Epithelial cell of esophagus (primary cell): ENCODE data around the gene AQP2.

Source experiments
- DNase-seq: peaks from one replicate; pipeline ENCODE4 v3.0.0; 2010; ENCODE audit warnings: low read depth
- H3K4me3 ChIP-seq: 2 replicates; pipeline ENCODE4 v1.5.1; 2011; ENCODE audit warnings: mild to moderate bottlenecking, low read length, control low read depth
- TF ChIP-seq, protein P1 (sequence below): IDR thresholded peaks from 2 replicates; pipeline ENCODE4 v1.5.1; 2011; ENCODE audit warnings: low read depth, mild to moderate bottlenecking, low read length, control low read depth, inconsistent platforms; ENCODE audit not compliant: insufficient read depth; ENCODE audit errors: missing control alignments

Gene AQP2

GRCh38 chr12:49951411-49952240 lies 1.1 kb downstream of the AQP2 start:
- no peak overlapping the region for H3K4me3 ChIP-seq
- DNase-seq = no peak
- TF ChIP-seq, protein P1, sequence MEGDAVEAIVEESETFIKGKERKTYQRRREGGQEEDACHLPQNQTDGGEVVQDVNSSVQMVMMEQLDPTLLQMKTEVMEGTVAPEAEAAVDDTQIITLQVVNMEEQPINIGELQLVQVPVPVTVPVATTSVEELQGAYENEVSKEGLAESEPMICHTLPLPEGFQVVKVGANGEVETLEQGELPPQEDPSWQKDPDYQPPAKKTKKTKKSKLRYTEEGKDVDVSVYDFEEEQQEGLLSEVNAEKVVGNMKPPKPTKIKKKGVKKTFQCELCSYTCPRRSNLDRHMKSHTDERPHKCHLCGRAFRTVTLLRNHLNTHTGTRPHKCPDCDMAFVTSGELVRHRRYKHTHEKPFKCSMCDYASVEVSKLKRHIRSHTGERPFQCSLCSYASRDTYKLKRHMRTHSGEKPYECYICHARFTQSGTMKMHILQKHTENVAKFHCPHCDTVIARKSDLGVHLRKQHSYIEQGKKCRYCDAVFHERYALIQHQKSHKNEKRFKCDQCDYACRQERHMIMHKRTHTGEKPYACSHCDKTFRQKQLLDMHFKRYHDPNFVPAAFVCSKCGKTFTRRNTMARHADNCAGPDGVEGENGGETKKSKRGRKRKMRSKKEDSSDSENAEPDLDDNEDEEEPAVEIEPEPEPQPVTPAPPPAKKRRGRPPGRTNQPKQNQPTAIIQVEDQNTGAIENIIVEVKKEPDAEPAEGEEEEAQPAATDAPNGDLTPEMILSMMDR = no peak

- DNase-seq = no peak
- H3K4me3 ChIP-seq = no peak overlapping the region
- TF ChIP-seq, protein P1 = no peak
Observed at GRCh38 chr12:49952391-49953055, 2.0 kb downstream of the AQP2 start.

GRCh38 chr12:49953151-49953550 lies 2.6 kb downstream of the AQP2 start:
- DNase-seq = no peak
- TF ChIP-seq, protein P1 = no peak
- no peak overlapping the region for H3K4me3 ChIP-seq

DNA sequence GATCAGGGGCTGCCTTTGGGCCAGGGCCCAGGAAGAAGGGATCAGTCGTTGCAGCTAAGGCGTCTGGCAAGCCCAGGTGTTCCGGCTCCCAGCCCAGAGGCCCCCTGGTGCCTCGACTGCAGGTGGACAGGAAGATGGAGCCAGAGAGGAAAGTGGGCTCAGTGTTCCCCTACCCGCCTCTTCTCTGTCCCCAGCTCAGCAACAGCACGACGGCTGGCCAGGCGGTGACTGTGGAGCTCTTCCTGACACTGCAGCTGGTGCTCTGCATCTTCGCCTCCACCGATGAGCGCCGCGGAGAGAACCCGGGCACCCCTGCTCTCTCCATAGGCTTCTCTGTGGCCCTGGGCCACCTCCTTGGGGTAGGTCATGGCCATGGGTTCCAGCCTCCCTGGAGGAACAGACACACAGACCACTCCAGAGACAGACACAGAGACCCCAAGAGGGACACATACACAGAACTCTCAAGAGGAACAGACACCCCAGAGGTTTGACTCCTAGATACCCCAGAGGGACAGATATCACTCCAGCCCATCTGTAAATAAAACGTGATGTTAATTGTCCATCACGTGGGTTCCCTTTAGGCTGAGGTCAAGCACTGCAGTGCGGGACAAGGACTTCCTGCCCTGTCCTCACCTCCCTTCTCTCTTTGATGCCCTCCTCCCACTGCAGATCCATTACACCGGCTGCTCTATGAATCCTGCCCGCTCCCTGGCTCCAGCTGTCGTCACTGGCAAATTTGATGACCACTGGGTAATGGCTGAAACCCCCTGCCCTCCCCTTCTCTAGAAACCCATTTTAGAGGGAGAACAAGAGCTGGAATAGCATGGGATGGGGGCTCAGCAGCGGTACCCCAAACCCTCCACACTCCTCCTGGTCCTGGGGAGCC lies 3.7 kb downstream of the AQP2 start:
- no peak for DNase-seq
- TF ChIP-seq, protein P1 = no peak
- no peak overlapping the region for H3K4me3 ChIP-seq

- DNase-seq = no peak
- no peak overlapping the region for H3K4me3 ChIP-seq
Observed at GRCh38 chr12:49954863-49955830, 4.6 kb downstream of the AQP2 start.

More at GRCh38 chr12:49954863-49955830, 4.6 kb downstream of the AQP2 start:
- TF ChIP-seq, protein P1 = no peak
